HG02763 (cell line): ENCODE measurements around the gene PSPN.
"Not testable (repeated sequence)": the region's sequence is repeated elsewhere in the genome, so short reads cannot be mapped to it uniquely, and the experiment has no call there.

Experiments used
- ATAC-seq: cut with Tn5 transposase; IDR thresholded peaks from one replicate; pipeline ENCODE4 v1.9.1; 2021; ENCODE audit warnings: mild to moderate bottlenecking, moderate library complexity; ENCODE audit not compliant: unreplicated experiment

PSPN gene

DNA sequence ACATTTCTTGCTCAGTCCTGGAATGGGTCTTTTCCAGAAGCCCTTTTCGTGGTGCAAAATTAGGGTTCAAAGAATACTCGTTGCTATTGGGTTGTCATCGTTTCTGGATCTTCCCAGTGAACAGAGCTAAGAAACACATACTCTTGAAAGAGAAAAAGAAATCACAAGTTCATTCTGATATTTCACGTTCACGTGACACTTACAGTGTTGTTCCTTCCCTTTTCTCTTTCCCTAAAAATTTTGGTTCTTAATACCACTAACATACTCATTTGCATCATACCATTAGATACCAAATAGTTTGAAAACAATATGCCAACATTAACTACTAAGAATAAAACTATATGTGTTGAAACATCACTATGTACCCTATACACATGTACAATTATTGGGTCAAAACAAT, 30.7 kb upstream of the PSPN start:
- ATAC-seq = no peak

- ATAC-seq = no peak
These were observed 27.3 kb upstream of the PSPN start for GRCh38 chr19:6402837-6403608.

DNA sequence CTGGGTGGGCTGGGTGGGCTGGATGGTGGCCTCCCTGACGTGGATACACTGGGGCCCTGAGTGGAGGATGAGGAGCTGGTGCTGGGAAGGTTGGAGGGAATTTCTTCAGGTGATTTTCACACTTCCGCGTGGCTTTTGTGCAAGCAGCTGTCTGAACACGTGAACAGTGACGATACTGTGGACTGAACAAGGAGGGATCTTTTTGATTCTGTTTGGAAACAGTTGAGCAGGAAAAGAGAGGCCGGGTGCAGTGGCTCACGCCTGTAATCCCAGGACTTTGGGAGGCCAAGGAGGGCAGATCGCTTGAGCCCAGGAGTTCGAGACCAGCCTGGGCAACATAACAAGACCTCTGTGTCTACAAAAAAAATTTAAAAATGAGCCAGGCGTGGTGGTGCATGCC, 26.3 kb upstream of the PSPN start:
- no peak for ATAC-seq

DNA sequence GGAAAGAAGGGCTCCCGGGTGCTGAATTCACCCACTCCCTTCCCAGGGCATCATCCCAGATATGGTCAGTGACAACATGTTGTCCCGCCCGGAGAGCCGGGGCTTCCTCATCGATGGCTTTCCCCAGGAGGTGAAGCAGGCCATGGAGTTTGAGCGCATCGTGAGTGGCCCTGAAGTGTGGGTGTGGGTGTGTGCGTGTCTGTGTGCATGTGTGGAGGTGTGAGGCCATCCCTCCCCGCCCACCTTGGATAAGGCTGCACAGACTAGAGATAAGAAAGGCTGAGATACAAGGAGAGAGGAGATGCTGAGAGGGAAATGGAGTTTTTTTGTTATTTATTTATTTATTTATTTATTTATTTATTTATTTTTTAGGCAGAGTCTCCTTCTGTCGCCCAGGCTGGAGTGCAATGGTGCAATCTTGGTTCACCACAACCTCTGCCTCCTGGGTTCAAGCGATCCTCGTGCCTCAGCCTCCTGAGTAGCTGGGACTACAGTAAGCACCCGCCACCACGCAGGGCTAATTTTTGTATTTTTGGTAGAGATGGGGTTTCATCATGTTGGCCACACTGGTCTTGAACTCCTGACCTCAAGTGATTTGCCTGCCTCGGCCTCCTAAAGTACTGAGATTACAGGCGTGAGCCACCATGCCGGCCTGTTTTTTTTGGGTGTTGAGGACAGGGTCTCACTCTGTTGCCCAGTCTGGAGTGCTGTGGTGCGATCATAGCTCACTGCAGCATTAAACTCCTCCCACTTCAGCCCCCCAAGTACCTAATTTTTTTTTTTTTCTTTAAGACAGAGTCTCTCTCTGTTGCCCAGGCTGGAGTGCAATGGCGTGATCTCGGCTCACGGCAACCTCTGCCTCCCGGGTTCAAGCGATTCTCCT, 24.6 kb upstream of the PSPN start:
- not testable (repeated sequence) for ATAC-seq

DNA sequence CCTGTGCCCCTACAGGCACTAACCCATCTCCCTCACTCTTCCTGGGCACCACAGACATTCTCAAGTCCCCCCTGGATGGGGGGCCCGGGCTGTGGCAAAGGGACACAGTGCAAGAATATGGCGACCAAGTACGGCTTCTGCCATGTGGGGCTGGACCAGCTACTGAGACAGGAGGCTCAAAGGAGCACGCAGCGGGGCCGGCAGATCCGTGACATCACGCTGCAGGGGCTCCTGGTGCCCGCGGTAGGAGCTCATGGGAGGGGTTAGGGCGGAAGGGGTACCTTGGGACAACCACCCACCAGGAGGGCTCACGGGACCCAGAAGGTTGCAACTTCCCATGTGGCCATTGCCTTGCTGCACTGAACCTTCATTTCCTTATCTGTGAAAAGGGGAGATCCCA, 20.6 kb upstream of the PSPN start:
- no peak for ATAC-seq

DNA sequence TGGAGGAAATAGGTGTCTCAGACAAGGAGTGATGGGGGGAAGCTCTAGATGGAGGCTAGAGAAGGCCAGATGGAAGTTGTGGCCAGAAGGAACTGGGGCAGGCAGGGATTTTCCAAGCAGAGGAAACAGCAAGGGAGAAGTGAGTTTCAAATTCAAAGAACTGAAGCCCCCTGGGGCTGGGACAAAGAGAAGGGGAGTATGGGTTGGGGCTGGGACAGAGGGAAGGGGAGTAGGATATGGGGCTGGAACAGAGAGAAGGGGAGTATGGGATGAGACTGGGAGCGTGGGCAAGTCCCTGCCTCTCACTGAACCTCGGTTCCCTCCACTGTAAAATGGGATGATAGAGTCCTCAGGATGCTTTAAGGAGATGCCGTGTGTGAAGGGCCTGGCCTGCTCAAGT, 19.1 kb upstream of the PSPN start:
- no peak for ATAC-seq

DNA sequence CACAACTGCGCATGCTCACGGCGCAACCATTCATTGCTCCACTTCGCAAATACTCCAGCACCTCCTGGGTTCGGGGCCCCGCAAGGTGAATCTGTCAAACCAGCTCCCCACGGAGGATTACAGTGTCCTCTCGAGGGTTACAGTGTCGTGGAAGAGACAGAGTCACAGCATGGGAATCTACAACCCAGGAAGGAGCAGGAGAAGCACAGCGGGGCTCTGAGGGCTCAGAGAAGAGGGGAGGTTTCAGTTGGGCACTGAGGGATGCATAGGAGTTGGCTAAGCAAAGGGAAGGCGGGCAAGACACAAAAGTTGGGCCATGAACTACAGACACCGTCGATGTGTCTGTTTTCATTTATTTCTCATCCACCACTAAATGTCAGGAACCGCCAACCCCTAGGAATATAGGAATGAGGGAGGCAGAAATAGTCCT, 18.3 kb upstream of the PSPN start:
- no peak for ATAC-seq

GRCh38 chr19:6393074-6393982, 17.6 kb upstream of the PSPN start, which contains the start of gene GTF2F1:
Gene GTF2F1, minus strand, starts transcription at chr19:6393164. Its CDS starts 169 bp downstream, at chr19:6392995.
- peak; percentile 83 for ATAC-seq

GRCh38 chr19:6392221-6393073, 16.7 kb upstream of the PSPN start:
- no peak for ATAC-seq

DNA sequence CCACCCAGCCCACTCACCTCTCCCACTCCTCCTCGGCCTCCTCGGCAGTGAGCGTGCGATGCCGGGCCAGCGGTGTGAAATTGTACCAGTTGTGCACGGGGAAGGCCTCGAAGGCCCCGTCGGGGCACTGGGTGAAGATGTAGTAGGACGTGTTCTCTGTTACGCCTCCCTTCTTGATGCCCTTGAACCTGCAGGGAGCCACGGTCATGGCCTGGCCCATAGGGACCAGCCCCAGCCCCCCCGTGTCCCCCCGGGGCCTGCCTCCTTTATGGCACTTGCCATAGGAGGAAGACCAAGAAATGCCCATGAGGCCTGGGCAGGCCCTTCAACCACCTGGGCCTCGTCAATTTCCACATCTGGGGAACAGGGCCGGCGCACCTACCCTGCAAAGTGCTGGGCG, 11.6 kb upstream of the PSPN start:
- ATAC-seq = no peak

DNA sequence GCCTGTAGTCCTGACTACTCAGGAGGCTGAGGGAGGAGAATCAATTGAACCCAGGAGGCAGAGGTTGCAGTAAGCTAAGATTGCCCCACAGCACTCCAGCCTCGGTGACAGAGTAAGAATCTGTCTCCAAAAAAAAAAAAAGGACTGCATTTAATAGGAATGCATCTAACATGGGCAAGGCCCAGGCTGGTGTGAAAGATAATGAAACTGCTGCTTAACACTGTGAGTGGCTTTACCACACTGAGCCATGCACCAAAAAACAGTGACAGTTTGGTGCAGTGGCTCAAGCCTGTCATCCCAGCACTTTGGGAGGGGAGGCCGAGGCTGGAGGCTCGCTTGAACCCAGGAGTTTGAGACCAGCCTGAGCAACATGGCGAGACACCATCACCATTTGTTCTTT, 8.6 kb upstream of the PSPN start:
- ATAC-seq = no peak

- no peak for ATAC-seq
These were observed 7.5 kb upstream of the PSPN start for GRCh38 chr19:6383188-6383587.

GRCh38 chr19:6381030-6381750, 5.5 kb upstream of the PSPN start:
- no peak for ATAC-seq

DNA sequence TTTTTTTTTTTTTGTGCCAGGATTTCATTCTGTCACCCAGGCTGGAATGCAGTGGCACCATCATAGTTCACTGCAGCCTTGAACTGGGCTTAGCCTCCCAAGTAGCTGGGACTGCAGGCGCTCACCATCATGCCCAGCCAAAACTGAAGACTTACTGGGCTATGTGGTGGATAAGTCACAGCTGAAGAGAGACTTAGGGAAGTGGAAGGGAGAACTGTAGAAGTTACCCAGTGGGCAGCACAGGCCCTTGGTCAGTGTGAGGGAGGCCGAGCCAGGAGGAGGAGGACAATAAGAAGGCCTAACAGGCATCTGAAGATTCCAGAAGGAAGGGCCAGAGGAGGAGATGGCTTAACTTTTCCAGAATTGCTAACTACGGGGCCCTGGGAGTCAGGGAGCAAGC, 4.0 kb upstream of the PSPN start:
- ATAC-seq = no peak

GRCh38 chr19:6378486-6378885, 2.8 kb upstream of the PSPN start:
- no peak for ATAC-seq

DNA sequence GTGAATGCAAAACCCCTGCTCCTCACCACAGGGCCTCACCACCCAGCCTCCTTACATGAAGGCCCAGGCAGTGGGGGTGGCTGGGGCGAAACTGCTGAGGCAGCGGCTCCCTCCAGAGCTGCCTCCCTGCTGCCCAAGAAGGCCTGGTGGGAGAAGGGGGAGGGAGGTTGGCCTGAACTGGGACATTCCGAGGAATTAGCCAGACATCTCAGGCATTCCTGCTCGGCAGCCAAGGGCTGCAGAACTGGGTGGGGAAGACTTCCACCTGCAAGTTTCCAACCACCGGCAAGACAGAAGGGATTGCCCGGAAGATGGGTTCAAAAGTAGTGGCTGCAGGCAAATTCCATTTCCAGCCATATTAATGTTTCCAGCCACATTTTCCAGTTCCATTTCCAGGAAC, 2.3 kb upstream of the PSPN start:
- ATAC-seq = no peak

- no peak for ATAC-seq
These were observed 918 bp upstream of the PSPN start for GRCh38 chr19:6376512-6377190.

DNA sequence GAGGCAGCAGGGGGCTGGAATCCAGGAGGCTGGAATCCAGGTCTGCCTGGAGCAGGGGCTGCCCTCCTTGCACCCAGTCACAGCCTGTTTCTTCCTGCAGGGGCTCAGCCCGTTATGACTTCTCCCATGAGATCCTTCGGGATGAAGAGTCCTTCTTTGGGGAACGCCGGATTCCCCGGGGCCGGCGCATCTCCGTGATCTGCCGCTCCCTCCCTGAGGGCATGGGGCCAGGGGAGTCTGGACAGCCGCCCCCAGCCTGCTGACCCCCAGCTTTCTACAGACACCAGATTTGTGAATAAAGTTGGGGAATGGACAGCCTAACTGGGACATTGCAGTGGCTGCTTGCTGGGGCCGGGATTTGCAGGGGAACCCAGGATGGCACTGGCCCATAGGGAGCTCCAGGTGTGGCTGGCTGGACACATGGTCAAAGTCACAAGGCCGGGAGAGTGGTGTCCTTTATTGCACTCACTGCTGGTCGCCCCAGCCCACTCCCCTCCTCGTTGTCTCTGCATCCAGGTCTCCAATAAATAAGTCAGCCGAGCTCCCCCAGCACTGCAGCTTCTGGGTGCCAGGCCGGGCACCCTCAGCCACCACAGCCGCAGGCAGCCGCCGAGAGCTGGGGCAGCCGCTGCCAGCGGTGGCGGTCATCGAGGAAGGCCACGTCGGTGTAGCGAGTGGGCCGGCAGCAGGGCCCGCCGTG, 872 bp downstream of the PSPN start:
- ATAC-seq = no peak
